Measurements from ENCODE around the gene TBC1D1.
A peak's percentile ranks its signal among the peaks of the same experiment; 100 is the strongest.

TBC1D1 gene

DNA sequence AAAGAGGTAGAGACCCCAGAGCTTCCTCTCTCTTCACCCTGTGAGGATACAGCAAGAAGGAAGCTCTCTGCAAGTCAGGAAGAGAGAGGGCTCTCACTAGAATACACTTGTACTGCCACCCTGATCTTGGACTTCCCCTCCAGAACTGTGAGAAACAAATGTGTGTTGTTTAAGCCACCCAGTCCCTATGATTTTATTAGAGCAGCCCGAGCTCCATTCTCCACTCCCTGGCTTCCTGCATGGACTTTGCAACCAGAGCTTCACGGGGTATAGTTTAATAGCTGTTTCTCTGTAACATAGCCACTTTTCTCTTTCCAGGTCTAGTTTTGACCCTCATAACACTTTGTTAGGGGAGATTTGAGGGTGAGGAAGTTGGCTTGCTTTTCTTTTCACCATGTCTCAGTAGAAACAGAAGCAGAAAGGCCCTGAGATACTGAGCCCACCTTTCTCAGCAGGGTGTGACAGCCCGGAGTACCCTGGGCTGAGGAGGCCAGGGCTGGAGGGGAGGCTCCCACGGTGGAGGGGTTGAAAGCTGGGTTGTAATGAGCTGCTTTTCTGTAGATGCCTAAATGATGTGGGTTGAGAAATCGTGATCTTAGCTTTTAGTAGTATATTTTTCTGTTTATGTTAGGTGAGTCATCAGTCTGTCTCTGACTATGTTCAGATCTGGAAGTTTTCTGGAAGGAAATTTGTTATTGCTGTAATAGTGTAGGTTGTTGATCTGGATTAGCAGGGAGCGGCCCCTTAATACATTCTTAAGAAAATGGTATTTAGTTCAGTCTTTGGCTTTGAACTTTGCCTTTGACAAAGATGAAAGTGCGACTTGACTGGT, 187.9 kb downstream of the TBC1D1 start:
- DNase-seq: peak; percentile 32

DNA sequence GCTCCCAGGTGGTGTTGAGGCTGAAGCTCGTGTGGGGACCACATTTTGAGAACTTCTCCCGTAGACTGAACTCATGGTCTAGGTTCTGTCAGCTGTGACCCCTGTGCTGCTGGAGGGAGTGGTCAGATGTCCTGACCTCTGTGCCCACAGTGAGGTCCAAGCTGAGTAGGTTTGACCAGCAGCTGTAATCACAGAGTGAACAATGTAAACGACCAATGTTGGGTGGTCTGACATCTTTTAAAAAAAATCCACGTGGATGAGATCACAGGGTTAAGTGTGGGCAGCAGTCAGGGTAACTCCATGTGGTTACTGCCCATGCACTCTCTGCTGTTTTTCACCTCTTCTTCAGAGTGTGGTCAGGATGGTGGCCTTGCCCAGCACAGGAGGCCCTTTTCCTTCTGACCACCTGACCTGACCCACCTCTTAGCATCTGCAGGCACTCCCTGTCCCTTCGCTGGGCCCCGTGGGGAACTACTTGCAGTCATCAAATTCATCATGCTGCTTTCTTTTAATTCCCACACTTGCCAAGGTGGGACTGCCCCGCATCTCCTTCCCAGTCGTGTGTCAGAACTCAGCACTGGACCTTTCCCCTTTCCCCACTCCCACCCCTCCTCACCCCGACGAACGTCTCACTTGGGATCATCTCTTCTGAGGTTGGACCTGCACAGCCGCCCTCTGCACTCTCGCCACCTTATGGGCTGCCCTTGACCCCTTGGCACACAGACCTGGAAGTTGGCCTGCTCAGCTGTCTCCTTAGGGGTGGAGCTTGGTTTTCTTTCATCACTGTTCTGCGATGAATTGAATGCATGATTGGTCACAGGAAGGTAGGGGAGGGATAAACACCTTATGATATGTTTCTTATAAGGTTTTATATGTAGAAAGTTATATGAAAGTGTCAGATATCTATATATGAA, 189.4 kb downstream of the TBC1D1 start:
- no peak for DNase-seq

GRCh38 chr4:38082021-38082420, 191.1 kb downstream of the TBC1D1 start:
- DNase-seq: no peak

DNA sequence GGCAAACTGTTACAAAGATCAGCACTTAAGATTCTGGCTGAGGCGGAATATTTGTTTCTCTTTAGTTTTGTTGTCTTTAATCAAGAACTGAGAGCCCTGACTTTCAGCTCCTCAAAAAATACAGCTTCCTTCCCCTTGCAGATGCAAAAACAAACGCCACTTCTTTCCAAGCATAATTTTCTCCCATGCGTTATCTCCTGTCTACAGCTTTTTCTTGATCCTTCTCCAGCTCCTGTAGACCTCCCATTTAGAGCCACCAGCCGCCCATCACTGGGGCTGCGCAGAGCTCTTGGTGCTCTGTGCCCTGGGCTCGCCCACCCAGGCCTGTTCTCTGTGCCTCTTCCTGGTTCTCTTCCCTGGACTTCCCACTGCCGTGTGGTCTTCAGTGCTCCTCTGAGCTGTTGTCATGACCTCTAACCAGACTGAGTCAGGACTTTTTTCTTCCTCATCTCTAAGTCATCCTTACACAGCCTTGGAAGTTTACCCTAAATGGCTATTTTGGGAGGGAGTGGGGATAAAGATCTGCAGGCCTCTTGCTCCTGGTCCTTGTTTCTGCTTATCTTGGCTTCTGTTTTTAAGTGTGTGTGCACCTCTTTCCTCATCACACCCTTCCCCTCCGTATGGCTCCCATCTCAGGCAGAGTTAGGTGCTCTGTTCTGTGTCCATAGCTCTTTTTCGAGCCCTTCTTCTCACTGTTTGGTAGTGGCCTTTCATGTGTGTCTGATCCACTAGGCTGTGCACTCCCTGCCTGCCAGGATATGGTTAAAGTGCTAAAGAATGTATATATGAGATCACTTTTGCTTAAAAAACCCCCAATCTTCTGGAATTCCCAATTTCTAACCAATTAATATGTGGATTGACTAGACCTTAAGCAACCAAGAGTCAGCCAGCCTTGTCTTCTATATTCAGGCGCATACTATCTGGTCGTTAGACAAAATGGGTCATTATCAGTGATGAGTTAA, 191.8 kb downstream of the TBC1D1 start:
- DNase-seq: peak; percentile 37

GRCh38 chr4:38084877-38085711, 194.2 kb downstream of the TBC1D1 start:
- peak; percentile 46 for DNase-seq

- no peak for DNase-seq
Observed at GRCh38 chr4:38085751-38086150, 194.9 kb downstream of the TBC1D1 start.

DNA sequence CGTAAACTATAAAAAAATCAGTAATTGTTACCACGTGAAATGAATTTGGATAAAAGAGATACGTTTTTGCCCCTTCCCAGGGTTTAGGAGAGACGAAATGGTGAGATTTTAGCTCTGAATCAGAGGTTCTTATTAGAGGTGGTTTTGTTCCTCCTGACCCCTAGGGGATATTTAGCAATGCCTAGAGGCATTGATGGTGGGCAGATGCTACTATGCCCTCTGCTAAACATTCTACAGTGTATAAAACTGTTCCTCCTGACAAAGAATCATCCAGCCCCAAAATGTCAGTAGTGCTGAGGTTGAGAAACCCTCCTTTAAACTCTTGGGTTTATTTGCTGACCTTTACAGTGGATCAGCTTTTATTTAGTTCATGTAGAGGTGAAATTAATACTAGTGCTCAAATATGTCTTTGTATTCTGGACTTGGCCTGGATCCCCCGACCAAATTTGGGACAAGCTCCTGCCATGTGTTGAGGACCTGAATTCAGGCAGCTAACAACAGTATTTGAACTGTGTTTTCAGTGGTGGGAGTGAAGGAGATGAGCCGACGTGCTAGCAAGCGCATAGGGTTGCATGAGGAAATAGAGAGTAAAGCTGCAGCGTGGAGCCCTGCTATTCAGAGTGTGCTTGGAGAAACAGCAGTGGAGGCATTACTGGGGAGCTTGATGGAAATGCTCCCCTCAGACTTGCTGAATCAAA, 195.4 kb downstream of the TBC1D1 start:
- no peak for DNase-seq

DNA sequence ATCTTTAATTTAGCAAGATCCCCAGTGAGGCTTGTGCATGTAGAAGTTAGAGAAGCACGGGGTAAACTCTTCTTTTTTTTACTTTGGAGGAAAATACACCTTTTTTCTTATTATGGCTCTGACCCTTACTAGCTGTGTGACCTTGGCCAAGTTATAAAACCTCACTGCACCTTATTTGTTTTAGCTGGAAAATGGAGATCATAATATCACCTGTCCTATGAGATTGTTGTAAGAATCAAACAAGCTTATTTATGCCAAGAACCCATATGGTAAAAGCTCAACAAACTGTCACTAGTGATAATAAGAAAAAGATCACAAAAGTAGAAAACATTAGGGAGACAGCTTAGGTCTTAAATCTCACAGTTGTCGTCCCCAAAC, 196.0 kb downstream of the TBC1D1 start:
- DNase-seq: no peak

DNA sequence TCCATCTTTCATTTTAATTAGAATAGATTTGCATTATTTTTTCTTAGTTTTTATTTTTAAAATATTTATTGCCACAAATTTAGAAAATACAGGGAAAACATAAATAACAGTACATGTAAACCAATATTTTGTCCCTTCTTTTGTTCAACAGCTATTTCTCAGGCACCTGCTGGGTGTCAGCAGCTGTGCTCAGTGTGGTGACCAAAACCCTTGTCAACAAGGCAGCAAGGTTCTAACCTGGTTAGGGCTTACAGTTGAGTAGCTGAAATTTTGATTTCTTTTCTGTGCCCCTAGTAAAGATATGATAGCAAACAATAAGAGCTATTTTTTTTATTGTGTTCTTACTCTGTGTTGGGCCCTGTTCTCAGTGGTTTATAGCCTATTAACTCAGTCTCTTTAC, 197.4 kb downstream of the TBC1D1 start:
- no peak for DNase-seq

GRCh38 chr4:38089961-38090360, 199.1 kb downstream of the TBC1D1 start:
- DNase-seq: no peak

DNA sequence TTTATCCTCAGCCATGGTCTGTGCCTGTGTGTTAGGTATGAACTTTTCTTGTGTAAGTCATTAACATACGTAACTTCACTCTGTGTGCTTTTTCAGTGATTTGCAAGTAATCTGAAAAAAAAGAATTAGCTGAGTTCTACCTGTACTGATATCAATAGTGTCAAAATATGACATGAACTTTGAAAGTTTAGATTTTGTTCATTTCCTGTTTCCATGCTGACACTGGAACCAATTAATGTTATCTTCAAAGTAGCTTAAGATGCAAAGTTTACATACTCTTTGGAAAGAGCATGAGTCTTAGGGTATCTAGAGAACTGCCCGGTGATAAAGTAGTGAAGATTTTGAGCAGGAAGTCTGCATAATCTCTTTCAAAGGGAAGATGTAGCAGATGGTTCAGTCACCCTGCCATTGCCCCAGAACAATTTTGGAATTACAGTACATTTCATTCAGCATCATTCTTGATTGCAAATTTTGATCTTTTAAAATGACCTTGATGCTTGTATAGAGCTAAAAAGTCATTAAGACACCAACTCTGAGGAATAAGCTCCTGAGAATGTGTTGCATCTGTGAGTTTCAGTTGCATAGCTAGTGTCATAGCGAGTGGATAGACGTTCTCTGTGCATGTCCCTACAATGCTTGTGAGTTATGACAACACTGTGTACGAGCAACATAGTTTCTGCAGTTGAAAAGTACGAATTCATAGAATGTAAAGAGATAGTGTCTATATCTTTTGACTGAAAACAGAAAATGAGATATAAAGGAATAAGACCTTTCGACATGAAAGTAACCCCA, 199.8 kb downstream of the TBC1D1 start:
- no peak for DNase-seq

- no peak for DNase-seq
Observed at GRCh38 chr4:38091636-38092035, 200.8 kb downstream of the TBC1D1 start.

DNA sequence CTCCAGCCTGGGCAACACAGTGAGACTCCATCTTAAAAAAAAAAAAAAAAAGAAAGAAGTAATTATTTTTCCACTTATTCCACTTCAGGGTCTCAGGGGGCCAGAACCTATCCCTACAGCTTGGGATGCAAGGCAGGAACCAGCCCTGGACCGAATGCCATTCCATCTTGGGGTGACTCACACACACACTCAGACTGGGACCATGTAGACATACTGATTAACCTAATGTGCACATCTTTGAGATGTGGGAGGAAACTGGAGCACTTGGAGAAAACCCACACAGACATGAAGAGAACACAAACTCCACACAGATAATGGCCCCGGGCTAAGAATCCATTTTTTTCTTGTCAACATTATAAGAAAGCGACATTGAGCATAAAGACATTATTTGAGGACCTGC, 201.8 kb downstream of the TBC1D1 start:
- no peak for DNase-seq

GRCh38 chr4:38094419-38094818, 203.5 kb downstream of the TBC1D1 start:
- DNase-seq: no peak

- no peak for DNase-seq
Observed at GRCh38 chr4:38095691-38096090, 204.8 kb downstream of the TBC1D1 start.

- DNase-seq: no peak
Observed at GRCh38 chr4:38097818-38098217, 206.9 kb downstream of the TBC1D1 start.

- DNase-seq: no peak
Observed at GRCh38 chr4:38099020-38099600, 208.2 kb downstream of the TBC1D1 start.

GRCh38 chr4:38099908-38100407, 209.1 kb downstream of the TBC1D1 start:
- DNase-seq: no peak

Data from right kidney (tissue), 1 donor.